Stimulated activated CD4-positive, alpha-beta T cell treated with anti-CD3 and anti-CD28 coated beads, Interleukin-12 subunit alpha, Interleukin-12 subunit beta, amount 100 ng/mL, for 24 hours (primary cell): ENCODE measurements around the gene PARD3.

Experiments
- DNase-seq, 2 experiments: peaks; one replicate each; pipeline ENCODE4 v3.0.0-alpha.2; 2020; ENCODE audit warnings: low read depth in 2 of 2

Gene PARD3

GRCh38 chr10:34499612-34500279 is 315.4 kb downstream of the PARD3 start:
- no peak for DNase-seq

GRCh38 chr10:34498821-34499220 is 316.3 kb downstream of the PARD3 start:
- DNase-seq: no peak

- DNase-seq: no peak
Measured at GRCh38 chr10:34495938-34496337, 319.2 kb downstream of the PARD3 start.

- DNase-seq: no peak
Measured at GRCh38 chr10:34494012-34494411, 321.1 kb downstream of the PARD3 start.

GRCh38 chr10:34492081-34492480 is 323.0 kb downstream of the PARD3 start:
- DNase-seq: no peak

DNA sequence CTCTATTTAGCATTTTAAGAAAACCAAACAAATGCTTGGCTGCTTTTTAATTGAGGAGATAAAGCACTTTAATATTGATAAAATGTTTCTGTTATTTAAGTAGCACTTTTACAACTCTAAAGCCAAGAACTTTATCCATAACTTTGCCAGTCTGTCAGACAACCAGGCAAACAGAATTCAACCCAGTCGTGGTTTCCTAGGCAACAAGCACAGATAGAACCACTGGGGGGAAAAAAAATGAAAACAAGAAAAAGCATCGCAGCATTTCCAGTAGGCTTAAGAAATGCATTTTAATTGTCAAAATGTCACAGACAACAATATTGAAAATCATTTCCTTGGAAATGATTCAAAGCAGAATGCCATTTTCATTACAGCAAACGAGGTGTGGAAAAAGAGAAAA is 323.4 kb downstream of the PARD3 start:
- DNase-seq: no peak

DNA sequence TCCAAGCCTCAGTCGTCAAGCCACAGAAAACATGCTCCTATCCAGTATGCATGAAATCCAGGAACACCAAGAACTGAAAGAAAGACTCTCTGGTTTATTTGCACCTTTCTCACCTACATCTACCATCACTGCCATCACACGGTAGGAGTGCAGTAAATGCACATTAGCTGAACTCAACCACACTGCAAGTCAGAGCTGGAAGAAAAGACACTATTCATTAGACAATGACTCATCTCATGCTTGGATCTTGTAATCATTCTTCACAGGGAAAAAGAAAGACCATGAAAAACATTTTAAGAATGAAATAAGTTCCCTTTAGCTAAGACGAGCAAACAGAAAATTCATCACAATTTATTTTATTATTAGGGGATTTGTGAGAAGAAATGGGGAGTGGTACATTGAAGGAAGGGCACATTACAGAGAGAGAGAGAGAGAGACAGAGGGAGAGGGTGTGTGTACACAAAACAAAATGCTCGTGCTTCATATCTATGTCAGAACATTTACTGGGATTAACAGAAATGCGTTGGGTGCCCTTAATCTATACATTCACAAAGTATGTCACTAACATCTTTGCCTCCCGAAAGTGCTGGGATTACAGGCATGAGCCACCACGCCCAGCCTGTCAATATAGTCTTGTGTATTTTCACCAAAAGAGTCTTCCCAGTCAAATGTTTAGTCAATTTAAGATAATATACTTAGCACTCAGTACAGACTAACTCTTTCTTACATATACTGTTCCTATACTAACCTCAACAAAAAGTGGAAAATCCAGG is 324.9 kb downstream of the PARD3 start:
- no peak for DNase-seq

DNA sequence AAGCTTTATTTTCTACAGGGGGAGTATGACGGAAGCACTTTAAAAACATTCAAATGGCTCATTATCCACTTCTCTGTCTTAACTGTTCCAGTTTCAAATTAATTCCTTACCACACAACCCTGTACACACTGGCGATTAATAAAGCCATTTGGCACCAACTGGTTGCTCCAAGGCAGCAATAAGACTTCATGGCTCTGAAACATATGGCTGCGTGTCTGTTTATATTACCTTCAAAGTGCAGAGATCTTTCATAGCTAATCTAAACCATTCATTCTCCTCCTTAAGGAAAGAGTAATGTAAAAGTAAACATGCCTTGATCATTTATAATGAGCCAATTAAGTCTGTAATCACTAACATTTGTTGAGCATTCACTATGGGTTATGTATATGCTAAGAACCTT is 325.7 kb downstream of the PARD3 start:
- no peak for DNase-seq

GRCh38 chr10:34488476-34489130 is 326.5 kb downstream of the PARD3 start:
- no peak for DNase-seq

GRCh38 chr10:34486008-34486407 is 329.1 kb downstream of the PARD3 start:
- no peak for DNase-seq

DNA sequence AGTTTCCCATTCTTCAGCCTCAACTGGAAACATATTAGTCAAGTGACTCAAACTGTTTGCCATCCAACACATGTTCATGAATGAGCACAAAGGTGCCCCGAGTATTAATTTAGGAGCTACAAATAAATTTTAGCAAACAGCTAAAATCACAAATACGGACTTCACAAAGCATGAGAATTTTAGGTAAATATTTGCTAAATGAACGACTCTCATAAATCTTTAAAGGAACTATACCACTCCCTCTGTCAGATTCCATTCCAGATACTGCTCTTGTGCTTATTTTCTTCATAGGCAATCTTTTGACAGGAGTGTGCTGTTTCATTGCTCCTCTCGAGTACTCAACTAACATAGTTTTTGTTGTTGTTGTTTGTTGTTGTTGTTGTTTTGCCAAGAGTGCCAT is 330.9 kb downstream of the PARD3 start:
- DNase-seq: no peak

DNA sequence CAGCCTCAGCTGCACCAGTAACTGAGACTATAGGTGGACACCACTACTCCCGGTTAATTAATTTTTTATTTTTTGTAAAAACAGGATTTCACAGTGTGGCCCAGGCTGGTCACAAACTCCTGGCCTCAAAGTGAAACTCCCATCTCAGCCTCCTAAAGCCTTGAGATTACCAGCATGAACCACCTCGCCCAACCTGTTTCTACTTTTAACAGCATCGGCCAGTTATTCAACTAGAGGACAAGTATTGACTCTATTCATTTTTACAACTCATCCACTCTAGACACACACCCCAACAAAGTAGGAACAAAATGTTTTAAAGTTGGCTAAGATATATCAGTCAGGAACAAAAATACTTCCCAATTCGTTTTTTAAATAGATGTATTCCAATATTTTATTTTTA is 334.8 kb downstream of the PARD3 start:
- no peak for DNase-seq

DNA sequence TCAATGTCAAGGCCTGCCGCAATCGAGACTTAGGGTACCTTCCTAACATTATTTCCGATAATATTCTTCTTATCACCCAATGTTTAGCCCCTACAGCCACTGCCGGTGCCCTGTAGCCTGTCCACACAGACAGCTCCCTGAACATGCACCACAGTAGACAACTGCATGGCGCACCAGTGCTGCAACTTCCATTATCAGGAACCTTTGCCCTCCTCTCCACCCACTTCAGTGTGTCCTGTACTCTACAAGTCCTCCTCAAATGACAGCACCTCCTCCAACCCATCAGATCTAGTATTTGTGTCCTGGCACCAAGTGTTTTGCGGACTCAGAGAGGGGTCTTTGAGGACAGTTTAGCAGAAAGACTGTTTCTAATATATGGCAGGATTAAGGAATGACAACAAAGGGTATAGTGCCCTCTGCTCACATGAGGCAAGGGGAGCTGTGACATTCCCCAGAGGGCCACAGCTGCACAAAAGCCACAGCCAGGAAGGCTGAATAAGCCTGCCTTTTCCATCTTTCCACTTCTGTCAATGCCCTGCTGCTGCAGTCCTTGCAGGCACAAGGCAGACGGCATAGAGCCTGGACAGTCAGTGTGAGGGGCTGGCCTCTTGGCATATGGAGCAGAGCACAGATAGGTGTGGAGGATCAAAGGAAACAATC is 335.4 kb downstream of the PARD3 start:
- no peak for DNase-seq

DNA sequence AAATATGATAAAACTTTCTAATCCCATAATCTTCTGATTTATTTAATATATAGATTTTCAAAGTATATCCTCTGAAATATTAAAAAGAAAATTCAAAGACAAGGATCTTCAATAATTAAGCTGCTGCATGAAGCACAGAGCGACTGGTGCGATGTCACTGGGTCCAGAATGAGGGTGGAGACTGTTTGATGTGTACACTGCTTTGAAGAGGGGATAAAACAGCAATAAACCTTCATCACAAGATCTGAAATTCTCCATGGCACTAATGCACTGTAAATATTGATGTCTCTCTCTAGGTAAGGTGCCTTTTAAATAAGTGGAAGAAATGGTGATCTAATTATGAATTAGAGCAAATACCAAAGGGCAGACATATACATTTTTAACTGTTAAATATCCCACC is 337.8 kb downstream of the PARD3 start:
- DNase-seq: no peak

DNA sequence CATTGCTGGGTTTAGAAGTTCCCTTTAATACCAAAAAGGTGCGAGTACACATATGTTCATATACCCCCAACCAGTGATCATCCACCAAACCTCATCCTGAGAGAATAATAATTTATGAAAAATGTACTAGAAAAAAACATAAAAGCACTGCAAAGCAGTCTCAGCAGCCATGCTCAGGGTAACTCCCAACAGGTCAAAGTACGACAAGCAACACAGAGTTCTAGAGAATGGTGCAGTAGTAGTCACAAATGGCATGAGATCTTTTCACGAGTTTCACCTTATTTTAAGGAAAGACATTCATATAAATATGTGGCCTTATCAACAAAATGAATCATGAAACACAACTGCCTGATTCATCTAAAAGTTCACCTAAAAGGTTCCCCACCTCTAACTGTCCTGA is 338.5 kb downstream of the PARD3 start:
- no peak for DNase-seq

- DNase-seq: no peak
Measured at GRCh38 chr10:34475786-34476185, 339.3 kb downstream of the PARD3 start.

GRCh38 chr10:34475274-34475646 is 339.8 kb downstream of the PARD3 start:
- DNase-seq: no peak

GRCh38 chr10:34474555-34475273 is 340.4 kb downstream of the PARD3 start:
- no peak for DNase-seq

DNA sequence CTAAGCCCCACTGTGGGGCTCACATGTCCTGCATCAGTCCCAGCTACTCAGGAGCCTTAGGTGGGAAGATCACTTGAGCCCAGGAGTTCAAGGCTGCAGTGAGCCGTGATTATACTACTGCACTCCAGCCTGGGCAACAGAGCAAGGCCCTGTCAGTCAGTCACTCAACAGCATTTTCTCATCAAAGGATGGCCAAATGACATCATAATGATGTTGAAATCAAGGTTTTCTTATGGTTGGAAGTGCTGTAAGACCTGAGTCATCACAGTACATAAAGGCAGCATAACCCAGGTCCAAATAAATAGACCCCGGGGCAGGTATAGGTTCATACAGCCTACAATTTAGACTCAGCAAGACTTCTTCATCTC is 341.1 kb downstream of the PARD3 start:
- DNase-seq: no peak

DNA sequence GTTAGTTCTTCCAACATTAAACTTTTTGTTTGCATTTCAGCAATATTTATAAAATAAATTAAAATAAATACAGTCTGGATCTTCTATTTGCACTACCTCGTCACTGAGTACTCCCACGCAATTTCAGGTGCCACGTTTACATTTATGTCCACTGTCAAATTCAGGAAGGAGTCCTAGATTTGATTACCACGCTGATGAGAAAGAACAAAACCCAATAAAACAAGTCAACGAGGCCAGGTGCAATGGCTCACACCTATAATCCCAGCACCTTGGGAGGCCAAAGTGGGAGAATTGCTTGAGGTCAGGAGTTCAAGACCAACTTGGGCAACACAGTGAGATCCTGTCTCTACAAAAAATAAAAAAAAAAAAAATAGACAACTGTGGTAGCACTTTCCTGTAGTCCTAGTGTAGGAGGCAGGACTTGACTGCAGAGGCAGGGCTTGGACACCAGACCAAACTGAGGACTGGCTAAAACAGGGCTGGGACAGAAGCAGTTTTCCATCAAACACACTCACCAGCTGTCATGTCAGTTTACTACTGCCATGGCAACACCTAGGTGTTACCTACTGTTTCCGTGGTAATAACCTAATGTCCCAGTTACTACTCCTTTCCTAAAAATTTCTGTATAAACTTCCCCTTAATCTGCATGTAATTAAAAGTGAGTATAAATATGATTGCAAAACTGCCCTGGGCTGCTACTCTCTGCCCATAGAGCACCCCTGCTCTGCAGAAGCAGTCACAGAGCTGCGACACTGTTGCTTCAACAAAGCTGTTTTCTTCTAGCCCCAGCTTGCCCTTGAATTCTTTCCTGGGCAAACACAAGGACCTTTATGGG is 341.7 kb downstream of the PARD3 start:
- no peak for DNase-seq

- DNase-seq: no peak
Measured at GRCh38 chr10:34470307-34470706, 344.8 kb downstream of the PARD3 start.
